H1 (cell line): ENCODE measurements around the gene DIPK1B. TPM values are rescaled to one million over a fixed set of nuclear protein-coding genes. Genes with fewer than 3 reads are reported as not detected.

ENCODE experiments used
- CTCF ChIA-PET: fragments of 300-600 bp; sonication (Branson Sonifier 250); formaldehyde crosslinking; loops from one replicate; lab custom pipeline; 2021; ENCODE audit not compliant: partially characterized antibody; lab: Charles Lee
- POLR2A ChIA-PET: fragments of 300-600 bp; sonication (Branson Sonifier 250); formaldehyde crosslinking; loops from one replicate; lab custom pipeline; 2021; ENCODE audit warnings: inconsistent platforms; ENCODE audit not compliant: partially characterized antibody; lab: Charles Lee
- DNase-seq, 2 experiments: peaks; one replicate each; pipeline versions ENCODE4 v3.0.0 to v3.0.0-alpha.2; 2010 to 2022; ENCODE audit warnings: low spot score in 2 of 2, low read depth in 1 of 2, mixed read lengths in 1 of 2
- FAIRE-seq: peaks from 2 replicates; lab custom pipeline; 2011; peaks lifted over from hg19 to GRCh38; lab: Jason Lieb, UNC
- H2AFZ ChIP-seq: 2 replicates; pipeline ENCODE4 v1.8.1; 2012; ENCODE audit warnings: low read length, inconsistent platforms
- H2AK5ac ChIP-seq: 2 replicates; pipeline ENCODE4 v1.6.1; 2013; ENCODE audit warnings: low read depth, low read length
- H2BK120ac ChIP-seq: replicated peaks from 2 replicates; pipeline ENCODE3; 2013; ENCODE audit warnings: low read depth, low read length, inconsistent platforms
- H2BK12ac ChIP-seq: 2 replicates; pipeline ENCODE4 v1.6.1; 2013; ENCODE audit warnings: low read depth, low read length
- H2BK15ac ChIP-seq: 2 replicates; pipeline ENCODE4 v1.6.1; 2013; ENCODE audit warnings: low read length
- H2BK20ac ChIP-seq: 2 replicates; pipeline ENCODE4 v1.6.1; 2013; ENCODE audit warnings: low read length
- H2BK5ac ChIP-seq: 2 replicates; pipeline ENCODE4 v1.6.1; 2013; ENCODE audit warnings: low read depth, low read length
- H3K14ac ChIP-seq: 2 replicates; pipeline ENCODE4 v1.6.1; 2013; ENCODE audit warnings: inconsistent platforms; ENCODE audit not compliant: insufficient read length
- H3K18ac ChIP-seq: 2 replicates; pipeline ENCODE4 v1.6.1; 2013; ENCODE audit warnings: low read length; ENCODE audit errors: extremely low read depth
- H3K23ac ChIP-seq: 2 replicates; pipeline ENCODE4 v1.6.1; 2013; ENCODE audit warnings: inconsistent platforms; ENCODE audit not compliant: insufficient read length
- H3K23me2 ChIP-seq: 2 replicates; pipeline ENCODE4 v1.6.1; 2013; ENCODE audit warnings: low read depth, low read length
- H3K27ac ChIP-seq: 2 replicates; pipeline ENCODE4 v1.6.1; 2011; ENCODE audit warnings: low read depth, low read length, inconsistent platforms
- H3K27me3 ChIP-seq, 4 experiments: replicated peaks in 1 of 4; 1 replicate in 1 of 4; 2 replicates in 3 of 4; pipeline versions ENCODE4 v1.6.1 to v1.8.1; 2011 to 2013; ENCODE audit warnings: low read length in 3 of 4, mild to moderate bottlenecking in 3 of 4, inconsistent platforms in 2 of 4, mixed read lengths in 2 of 4, moderate library complexity in 1 of 4; ENCODE audit not compliant: control insufficient read depth in 3 of 4, insufficient read depth in 3 of 4; ENCODE audit errors: extremely low read depth in 1 of 4
- H3K36me3 ChIP-seq, 4 experiments: 2 replicates each; pipeline versions ENCODE4 v1.6.1 to v1.8.1; 2011 to 2013; ENCODE audit warnings: mild to moderate bottlenecking in 4 of 4, low read length in 3 of 4, moderate library complexity in 2 of 4, control low read depth in 1 of 4, inconsistent platforms in 1 of 4; ENCODE audit not compliant: insufficient read depth in 4 of 4, control insufficient read depth in 2 of 4
- H3K4ac ChIP-seq: replicated peaks from 2 replicates; pipeline ENCODE3; 2013; ENCODE audit warnings: low read length, low read depth, mixed read lengths, inconsistent platforms; ENCODE audit not compliant: insufficient read length
- H3K4me1 ChIP-seq, 4 experiments: replicated peaks in 1 of 4; 1 replicate in 1 of 4; 2 replicates in 3 of 4; pipeline versions ENCODE4 v1.6.1 to v1.8.1; 2011 to 2013; ENCODE audit warnings: low read length in 3 of 4, inconsistent platforms in 2 of 4, mixed read lengths in 1 of 4; ENCODE audit not compliant: insufficient read depth in 4 of 4, control insufficient read depth in 3 of 4
- H3K4me2 ChIP-seq, 2 experiments: 2 replicates each; pipeline versions ENCODE4 v1.6.1 to v1.8.1; 2011 to 2013; ENCODE audit warnings: low read depth in 2 of 2, low read length in 2 of 2, control low read depth in 1 of 2, inconsistent platforms in 1 of 2, mild to moderate bottlenecking in 1 of 2; ENCODE audit not compliant: insufficient read depth in 1 of 2
- H3K4me3 ChIP-seq, 4 experiments: fragments of 200-600, 300-600 bp in 1 of 4; sonication (generic), shearing (Covaris generic), sonication (Bioruptor Twin) in 1 of 4; 2 replicates each; pipeline versions ENCODE4 v1.5.1 to v1.8.1; 2011 to 2016; ENCODE audit warnings: low read length in 4 of 4, low read depth in 3 of 4, control low read depth in 2 of 4, inconsistent platforms in 2 of 4, mild to moderate bottlenecking in 2 of 4, mixed read lengths in 1 of 4, moderate library complexity in 1 of 4; ENCODE audit not compliant: insufficient read depth in 2 of 4; ENCODE audit errors: extremely low read depth in 1 of 4
- H3K56ac ChIP-seq: replicated peaks from 2 replicates; pipeline ENCODE3; 2013; ENCODE audit warnings: low read depth, mild to moderate bottlenecking, mixed read lengths, low read length, inconsistent platforms; ENCODE audit not compliant: insufficient read length
- H3K79me1 ChIP-seq: 2 replicates; pipeline ENCODE4 v1.6.1; 2013; ENCODE audit warnings: low read depth, low read length, control low read depth
- H3K79me2 ChIP-seq, 2 experiments: 2 replicates each; pipeline versions ENCODE4 v1.6.1 to v1.8.1; 2012 to 2013; ENCODE audit warnings: low read length in 2 of 2, mild to moderate bottlenecking in 2 of 2, inconsistent platforms in 1 of 2; ENCODE audit not compliant: insufficient read depth in 2 of 2, control insufficient read depth in 1 of 2
- H3K9ac ChIP-seq, 4 experiments: replicated peaks in 1 of 4; 1 replicate in 1 of 4; 2 replicates in 3 of 4; pipeline versions ENCODE4 v1.6.1 to v1.8.1; 2011 to 2013; ENCODE audit warnings: low read depth in 3 of 4, low read length in 3 of 4, control low read depth in 2 of 4, mild to moderate bottlenecking in 2 of 4, moderate library complexity in 2 of 4, inconsistent platforms in 1 of 4; ENCODE audit errors: extremely low read depth in 1 of 4
- H3K9me3 ChIP-seq, 2 experiments: 2 replicates each; pipeline versions ENCODE4 v1.6.1 to v1.8.1; 2012 to 2013; ENCODE audit warnings: mild to moderate bottlenecking in 2 of 2, moderate library complexity in 2 of 2, control low read depth in 1 of 2, inconsistent platforms in 1 of 2, low read depth in 1 of 2, low read length in 1 of 2, mixed read lengths in 1 of 2; ENCODE audit not compliant: insufficient read depth in 2 of 2
- H4K20me1 ChIP-seq, 2 experiments: replicated peaks in 1 of 2; 2 replicates each; pipeline versions ENCODE3 to v1.8.1; 2011 to 2013; ENCODE audit warnings: inconsistent platforms in 2 of 2, low read length in 2 of 2, mild to moderate bottlenecking in 1 of 2; ENCODE audit not compliant: insufficient read depth in 2 of 2, control insufficient read depth in 1 of 2
- H4K5ac ChIP-seq: 2 replicates; pipeline ENCODE4 v1.6.1; 2013; ENCODE audit warnings: low read length, low read depth, mixed read lengths, inconsistent platforms; ENCODE audit not compliant: insufficient read length
- H4K8ac ChIP-seq: 2 replicates; pipeline ENCODE4 v1.8.0; 2013; ENCODE audit warnings: mild to moderate bottlenecking, moderate library complexity, low read length, inconsistent platforms; ENCODE audit not compliant: insufficient read depth; ENCODE audit errors: extremely low read depth
- H4K91ac ChIP-seq: replicated peaks from 2 replicates; pipeline ENCODE3; 2013; ENCODE audit warnings: low read length, mixed read lengths, inconsistent platforms; ENCODE audit not compliant: insufficient read length
- KDM5A ChIP-seq: fragments of 200-600 bp; IDR thresholded peaks from 2 replicates; pipeline ENCODE4 v1.7.1; 2012; ENCODE audit warnings: mild to moderate bottlenecking, low read length, inconsistent platforms, mixed read lengths
- NRF1 ChIP-seq: IDR thresholded peaks from 2 replicates; pipeline ENCODE4 v1.6.1; 2011; ENCODE audit warnings: mild to moderate bottlenecking, low read depth, low read length, improper control_type of control experiment
- SIRT6 ChIP-seq: IDR thresholded peaks from one replicate; pipeline ENCODE4 v1.7.1; 2012; ENCODE audit warnings: low read length, inconsistent platforms
- WGBS, 2 experiments: shearing (Covaris generic) in 1 of 2; methylation state at CpG; one replicate each; pipeline versions ENCODE4 v1.1.6 to v1.1.7; 2013 to 2015; ENCODE audit warnings: low lambda C conversion rate in 2 of 2, mixed read lengths in 2 of 2, inconsistent platforms in 1 of 2, low coverage in 1 of 2, missing lambda C conversion rate in 1 of 2; ENCODE audit not compliant: insufficient replicate concordance in 2 of 2, insufficient coverage in 1 of 2, insufficient read length in 1 of 2; ENCODE audit errors: extremely low coverage in 1 of 2, missing lambda C conversion rate in 1 of 2; 5-methylcytosine and 5-hydroxymethylcytosine counted together
- polyA plus RNA-seq, 7 experiments: library from polyadenylated mRNA; depleted of rRNA in 3 of 7; stranded (reverse) in 5 of 7; unstranded in 2 of 7; fragments of >200 nt in 5 of 7; fragments of 200-250 nt in 2 of 7; gene quantifications; 1 replicate in 5 of 7; 2 replicates in 1 of 7; 4 replicates in 1 of 7; pipeline versions ENCODE4 v1.2.1 to v1.2.3, GENCODE V29; 2011 to 2013; ENCODE audit warnings: missing spikeins in 2 of 7, mixed read lengths in 2 of 7
- total RNA-seq: library from RNA; stranded (reverse); fragmentation: NEBNext Ultra II Directional; extraction: Animal tissue kit (Norgen Biotek cat#: 25700); gene quantifications from 2 replicates; pipeline ENCODE4 v1.2.1, GENCODE V29; 2021

Gene DIPK1B
- total and polyA plus RNA-seq, 2 of the 8 experiments (the other 6 are each of a cell fraction or from before 2014, with no cell fraction given): 32.3 to 64.8 TPM

DNA sequence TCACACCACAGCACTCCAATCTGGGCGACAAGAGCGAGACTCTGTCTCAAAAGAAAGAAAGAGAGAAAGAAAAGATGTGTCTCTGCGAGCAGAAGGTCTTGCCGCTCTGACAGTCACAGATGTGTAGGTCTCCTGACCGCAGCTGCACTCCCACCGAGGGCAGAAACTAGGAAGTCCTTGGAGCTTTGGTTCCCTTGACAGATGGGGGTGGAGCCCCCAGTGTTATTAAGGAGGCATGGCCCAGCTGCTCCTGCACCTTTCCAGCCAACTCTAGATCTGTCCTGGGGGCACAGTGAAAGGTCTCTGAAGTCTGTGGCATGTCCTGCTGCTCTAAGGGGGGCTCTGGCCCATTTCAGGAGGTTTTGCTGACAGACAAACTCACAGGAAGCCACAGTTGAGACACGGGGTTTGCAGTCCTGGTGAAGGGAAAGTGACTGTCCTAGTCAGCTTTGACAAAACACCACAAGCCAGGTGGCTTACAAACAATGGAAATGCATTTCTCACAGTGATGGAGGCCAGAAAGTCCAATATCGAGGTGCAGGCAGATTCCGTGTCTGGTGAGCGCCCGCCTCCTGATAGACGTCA lies 9.0 kb upstream of the DIPK1B start:
- H3K14ac ChIP-seq: no peak overlapping the region
- no peak overlapping the region for H4K8ac ChIP-seq
- H3K9me3 ChIP-seq: no peaks in the 10 kb centered on the region
- H3K4me1 ChIP-seq: peaks cover 0 to 7% (median 1%) of the 10 kb centered on the region in 4 experiments; a peak in 3 of 7 replicates
- ChIA-PET POLR2A (interaction anchor here (1.2 kb wide), 1 partner anchor 15 kb away, joined by 4 read pairs; no protein-coding TSS in a partner anchor), CTCF (interaction anchor here (1.4 to 1.6 kb wide), 3 partner anchors 9 to 332 kb away, joined by 3 to 5 read pairs (median 3); no protein-coding TSS in a partner anchor)
- no peak overlapping the region for H3K27ac ChIP-seq
- H4K91ac ChIP-seq: no peak overlapping the region
- DNase-seq (no peak), FAIRE-seq (no peak)
- H3K4ac ChIP-seq: no peak overlapping the region
- no peak overlapping the region for H2BK120ac ChIP-seq
- no peak overlapping the region for H2BK5ac ChIP-seq
- no peaks in the 10 kb centered on the region for H3K23me2 ChIP-seq
- H2AK5ac ChIP-seq: no peak overlapping the region
- H2BK20ac ChIP-seq: no peak overlapping the region
- H3K56ac ChIP-seq: no peak overlapping the region
- H3K4me2 ChIP-seq: no peak overlapping the region
- H3K27me3 ChIP-seq: peaks cover 0 to 2% (median 0%) of the 10 kb centered on the region in 4 experiments; a peak in 2 of 7 replicates
- no peak overlapping the region for H3K23ac ChIP-seq
- no peaks in the 10 kb centered on the region for H3K36me3 ChIP-seq
- H2AFZ ChIP-seq: no peak overlapping the region
- H2BK12ac ChIP-seq: no peak overlapping the region
- no peaks in the 10 kb centered on the region for H4K20me1 ChIP-seq
- WGBS, 2 experiments: 96% methylated on average over 12 of the region's 12 CpGs; no CpG with 5 or more reads in 1 of the 2 experiments
- no peak overlapping the region for H2BK15ac ChIP-seq
- H3K79me1 ChIP-seq: no peaks in the 10 kb centered on the region
- no peak overlapping the region for H3K18ac ChIP-seq
- no peak overlapping the region for H3K4me3 ChIP-seq
- H3K9ac ChIP-seq: no peak overlapping the region
- no peak overlapping the region for H4K5ac ChIP-seq
- no peaks in the 10 kb centered on the region for H3K79me2 ChIP-seq
- TF ChIP-seq NRF1 (no peak), KDM5A (no peak), SIRT6 (no peak)
